Activated CD8-positive, alpha-beta memory T cell treated with anti-CD3 and anti-CD28 coated beads, Interleukin-2, amount 50 U/mL, for 24 hours (primary cell): ENCODE measurements around the gene MTG1.
"Not testable (repeated sequence)": the region's sequence is repeated elsewhere in the genome, so short reads cannot be mapped to it uniquely, and the experiment has no call there.

Experiments used
- DNase-seq: peaks from one replicate; pipeline ENCODE4 v3.0.0-alpha.2; 2020; ENCODE audit errors: extremely low read depth

The MTG1 gene

DNA sequence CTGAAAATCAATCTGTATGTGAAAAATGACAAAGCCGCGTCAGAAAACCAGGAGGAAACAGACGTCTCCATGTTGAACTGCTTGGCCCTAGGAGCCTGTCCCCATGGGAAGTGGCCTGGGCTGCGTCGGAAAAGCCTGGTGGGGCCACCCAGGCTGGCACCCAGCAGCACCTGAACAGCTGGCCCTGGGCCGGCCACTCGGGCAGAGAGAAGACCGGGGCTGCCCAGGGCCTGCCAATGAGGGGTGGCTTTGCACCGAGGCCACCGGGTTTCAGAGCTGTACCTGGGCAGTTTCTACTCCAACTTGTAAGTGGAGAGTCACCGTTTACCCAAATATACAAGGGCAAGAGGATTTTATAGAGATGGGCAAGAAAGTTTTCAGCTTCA, 35.0 kb upstream of the MTG1 start:
- DNase-seq: no peak

DNA sequence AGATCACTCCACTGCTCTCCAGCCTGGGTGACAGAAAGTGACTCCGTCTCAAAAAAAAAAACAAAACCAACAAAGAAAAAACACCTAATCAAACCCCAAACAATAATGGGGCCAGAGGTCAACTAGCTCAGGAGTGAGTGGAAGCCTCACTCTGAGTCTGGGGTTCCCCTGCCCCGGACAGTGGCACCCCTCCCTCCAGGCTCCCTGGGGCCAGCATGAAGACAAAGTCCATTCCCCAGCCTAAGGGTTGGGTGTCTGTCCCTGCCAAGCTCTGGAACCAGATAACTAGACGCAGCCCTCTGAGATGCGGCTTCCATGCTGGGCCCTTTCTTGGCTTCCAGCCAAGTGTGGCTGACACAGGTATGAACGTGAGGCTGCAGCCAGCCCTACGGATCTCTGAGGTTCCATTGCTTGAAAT, 34.4 kb upstream of the MTG1 start:
- no peak for DNase-seq

DNA sequence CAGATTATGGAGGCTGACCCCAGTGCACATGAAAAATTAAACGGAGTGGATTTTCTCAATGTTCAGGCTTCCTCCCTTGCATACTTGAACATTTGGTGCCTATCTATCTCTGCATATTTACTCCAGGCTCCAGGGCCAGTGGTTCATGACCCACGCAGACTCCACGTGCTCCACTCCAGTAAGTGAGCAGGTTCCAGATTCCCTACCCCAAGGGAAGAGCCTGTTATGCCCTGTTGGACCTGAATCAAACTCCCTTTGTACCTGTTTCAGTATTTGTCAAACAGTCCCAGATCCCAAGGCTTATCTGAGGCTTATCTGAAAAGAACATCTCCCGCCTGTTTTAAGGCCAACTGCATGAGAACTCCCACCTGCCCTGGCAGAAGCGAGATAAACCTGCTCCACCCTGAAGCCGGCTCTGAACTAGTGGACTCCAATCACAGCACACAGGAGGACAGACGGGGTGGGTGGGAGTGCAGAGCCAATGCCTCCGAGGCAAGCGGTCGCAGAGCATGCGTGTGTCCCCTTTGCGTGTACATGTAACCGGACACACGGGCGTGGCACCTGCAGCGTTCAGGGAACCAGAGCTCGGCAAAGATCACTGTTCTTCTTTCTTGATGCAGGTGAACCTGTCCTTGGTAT, 33.9 kb upstream of the MTG1 start:
- no peak for DNase-seq

DNA sequence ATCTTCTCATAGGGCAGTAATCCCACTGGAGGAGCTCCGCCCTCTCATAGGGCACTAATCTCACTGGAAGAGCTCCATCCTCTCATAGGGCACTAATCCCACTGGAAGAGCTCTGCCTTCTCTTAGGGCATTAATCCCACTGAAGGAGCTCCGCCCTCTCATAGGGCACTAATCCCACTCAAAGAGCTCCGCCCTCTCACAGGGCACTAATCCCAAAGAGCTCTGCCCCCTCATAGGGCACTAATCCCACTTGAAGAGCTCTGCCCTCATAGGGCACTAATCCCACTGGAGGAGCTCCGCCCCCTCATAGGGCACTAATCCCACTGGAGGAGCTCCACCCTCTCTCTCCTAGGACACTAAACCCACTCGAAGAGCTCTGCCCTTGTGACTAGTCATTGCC, 32.7 kb upstream of the MTG1 start:
- no peak for DNase-seq

DNA sequence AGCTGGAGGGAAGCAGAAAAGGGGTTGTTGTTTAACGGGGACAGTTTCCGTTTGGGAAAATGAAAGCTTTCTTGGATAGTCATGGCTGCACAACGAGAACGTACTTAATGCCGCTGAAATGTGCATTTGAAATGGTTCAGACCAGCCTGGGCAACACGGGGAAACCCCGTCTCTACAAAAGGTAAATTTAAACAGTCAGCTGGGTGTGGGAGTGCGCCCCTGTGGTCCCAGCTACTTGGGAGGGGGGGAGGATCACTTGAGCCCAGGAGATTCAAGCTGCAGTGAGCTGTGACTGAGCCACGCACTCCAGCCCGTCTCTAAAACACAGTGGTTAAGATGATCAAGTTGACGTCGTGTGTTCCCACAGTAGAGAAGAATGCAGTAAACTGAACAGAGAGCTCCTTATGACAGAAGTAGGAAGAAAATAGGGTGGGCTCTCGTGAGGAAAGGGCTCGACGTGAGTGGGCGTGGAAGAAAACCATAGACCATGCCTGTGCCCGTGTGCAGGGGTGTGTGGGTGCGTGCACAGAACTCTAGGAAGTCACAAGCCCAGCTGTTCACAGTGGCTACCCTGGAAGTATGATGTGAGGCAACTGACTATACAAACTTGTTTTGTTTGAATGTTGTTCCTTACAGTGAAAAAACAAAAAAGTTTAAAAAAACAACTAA, 32.0 kb upstream of the MTG1 start:
- no peak for DNase-seq

DNA sequence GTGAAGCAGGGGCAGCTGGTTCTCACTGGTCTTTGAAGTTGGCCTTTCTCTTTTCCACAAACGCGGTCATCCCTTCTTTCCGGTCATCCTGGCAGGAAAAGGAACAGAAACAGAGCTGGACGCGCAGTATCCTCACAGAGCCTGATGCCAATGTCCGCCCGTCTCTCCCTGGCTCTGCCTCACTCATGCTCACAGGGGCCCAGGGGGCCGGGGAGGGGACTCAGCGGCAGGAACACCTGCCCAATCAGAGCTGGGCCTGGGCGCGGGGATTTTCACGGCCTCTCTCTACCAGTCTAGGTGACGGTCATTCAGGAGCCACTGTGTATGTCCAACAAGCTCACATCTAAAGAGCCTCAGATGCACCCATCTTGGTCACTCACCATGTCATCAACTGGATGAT, 31.1 kb upstream of the MTG1 start:
- no peak for DNase-seq

DNA sequence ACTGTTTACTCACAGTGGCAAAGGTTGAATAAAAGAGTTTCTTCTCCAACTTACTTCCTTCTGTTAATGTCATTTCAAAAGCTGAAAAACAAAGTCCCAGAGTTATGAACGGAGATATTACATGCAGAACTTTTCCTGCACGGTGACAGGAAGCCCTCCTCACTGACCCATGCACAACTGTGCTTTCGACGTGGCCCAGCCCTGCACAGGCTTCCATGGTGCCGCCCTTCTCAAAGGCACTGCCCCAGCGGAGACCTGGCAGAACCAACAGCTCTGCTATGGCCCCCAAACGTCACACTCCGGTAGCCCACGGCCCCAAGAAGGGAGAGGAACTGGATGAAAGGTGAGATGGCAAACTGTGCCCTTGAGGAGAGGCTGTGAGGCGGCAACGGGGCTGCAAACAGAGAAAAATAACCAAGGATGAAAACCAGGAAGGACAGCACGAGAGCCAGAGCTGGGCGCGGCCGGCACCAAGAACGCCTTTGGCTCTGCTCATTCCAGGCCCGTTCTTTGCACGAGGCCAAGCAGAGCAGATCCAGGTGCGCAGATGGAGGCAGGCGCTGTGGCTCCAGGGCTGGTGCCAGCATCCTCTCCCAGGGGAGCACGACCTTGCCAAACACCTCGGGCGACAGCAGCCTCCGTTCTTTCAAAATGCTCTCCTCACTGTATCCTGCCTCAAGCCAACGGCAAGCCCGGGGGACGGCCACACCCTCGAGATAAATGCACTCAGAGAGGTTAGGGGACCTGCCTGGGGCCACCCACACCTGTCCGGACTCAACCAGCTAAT, 29.1 kb upstream of the MTG1 start:
- DNase-seq: no peak

DNA sequence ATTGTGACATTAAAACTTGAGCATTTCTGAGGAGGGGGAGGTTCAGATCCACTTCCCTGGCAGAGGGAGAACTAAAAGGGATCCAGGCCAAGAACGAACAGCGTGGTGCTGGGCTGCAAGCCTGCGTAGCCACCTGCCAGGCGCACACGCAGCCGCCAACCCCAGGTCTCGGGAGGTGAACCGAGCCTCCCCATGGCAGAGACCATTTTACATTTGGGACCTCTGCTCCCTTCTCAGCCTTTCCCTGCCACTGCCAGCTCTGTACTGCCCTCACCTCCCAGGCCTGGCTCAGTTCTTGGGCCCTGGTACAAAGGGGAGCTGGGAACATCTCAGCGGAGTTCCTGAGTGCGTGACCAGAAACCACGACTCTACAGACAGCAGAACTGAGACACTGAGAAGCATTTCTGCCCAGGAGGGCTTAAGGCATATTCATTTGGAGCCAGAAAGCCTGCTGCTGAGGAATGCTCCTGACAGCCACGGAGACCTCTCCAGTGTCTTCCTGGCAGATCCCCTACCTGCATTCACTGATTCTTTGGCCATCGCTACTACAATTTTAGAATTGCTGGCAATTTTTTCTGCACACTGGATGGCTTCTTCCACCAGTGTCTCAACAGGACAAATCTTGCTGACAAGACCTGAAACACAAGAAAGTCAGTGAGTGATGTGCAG, 28.4 kb upstream of the MTG1 start:
- DNase-seq: no peak

DNA sequence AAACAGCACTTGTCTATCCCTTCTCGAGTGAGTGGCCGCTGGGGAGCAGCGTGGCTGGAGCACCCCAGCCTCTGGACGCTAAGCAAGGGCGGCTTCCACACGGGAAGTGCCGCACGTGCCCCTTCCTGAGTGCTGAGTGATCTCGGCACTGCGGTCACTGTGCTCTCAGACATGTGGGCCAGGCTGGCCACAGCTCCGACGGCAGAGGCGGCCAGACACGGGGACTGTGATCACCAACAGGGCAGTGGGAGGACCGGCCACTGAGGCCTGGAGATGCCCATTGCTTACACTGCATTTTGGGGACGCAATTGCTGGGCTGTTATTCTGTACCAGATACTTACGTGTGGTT, 27.9 kb upstream of the MTG1 start:
- no peak for DNase-seq

DNA sequence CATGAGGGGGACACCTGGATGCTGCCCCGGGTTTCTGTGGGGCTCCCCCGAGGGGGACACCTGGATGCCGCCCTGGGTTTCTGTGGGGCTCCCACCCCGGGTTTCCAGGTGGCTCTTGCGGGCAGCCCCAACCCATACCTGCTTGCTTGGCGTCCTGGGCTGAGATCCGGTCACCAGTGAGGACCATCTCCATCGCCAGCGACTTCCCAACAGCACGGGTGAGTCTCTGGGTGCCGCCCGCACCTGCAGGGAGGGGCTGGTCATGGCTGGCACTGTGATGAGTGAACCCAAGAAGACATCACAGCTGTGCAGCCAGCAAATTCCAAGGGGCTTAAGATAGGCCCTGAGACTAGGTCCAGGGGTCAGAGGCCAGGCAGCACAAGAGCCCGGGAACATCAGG, 27.2 kb upstream of the MTG1 start:
- no peak for DNase-seq

DNA sequence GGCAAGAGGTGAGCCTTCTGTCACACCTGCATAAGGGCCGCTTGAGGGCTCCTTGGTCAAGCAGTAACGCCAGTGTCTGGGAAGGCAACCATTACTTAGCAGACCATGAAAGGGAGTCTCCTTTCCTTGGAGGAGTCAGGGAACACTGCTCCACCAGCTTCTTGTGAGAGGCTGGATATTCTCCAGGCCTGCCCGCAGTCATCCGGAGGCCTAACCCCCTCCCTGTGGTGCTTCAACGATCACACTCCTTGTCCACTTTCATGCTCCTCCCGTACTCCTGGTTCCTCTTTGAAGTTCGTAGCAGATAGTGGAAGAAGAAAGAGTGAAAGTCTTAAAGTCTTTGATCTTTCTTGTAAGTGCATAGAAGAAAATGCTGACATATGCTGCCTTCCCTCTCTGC, 26.5 kb upstream of the MTG1 start:
- DNase-seq: not testable (repeated sequence)

DNA sequence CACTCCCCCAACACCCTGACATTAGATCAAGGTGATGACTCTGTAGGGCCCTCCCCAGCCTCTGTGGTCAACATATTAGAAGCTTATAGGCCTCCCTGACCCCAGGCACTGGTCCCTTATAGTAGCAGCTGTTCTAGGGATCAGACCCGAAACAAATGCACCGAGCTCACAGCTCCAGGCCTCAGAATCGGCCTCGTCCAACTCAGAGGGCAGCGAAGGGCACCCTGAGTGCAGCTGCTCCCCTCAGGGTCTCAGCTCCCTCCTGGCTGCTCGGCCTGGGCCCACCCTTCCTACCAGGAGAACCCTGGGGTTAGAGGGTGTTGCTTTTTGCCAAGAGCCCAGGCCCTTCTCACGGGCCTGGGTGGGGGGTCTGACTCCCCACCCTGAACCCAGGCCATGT, 25.8 kb upstream of the MTG1 start:
- DNase-seq: no peak

DNA sequence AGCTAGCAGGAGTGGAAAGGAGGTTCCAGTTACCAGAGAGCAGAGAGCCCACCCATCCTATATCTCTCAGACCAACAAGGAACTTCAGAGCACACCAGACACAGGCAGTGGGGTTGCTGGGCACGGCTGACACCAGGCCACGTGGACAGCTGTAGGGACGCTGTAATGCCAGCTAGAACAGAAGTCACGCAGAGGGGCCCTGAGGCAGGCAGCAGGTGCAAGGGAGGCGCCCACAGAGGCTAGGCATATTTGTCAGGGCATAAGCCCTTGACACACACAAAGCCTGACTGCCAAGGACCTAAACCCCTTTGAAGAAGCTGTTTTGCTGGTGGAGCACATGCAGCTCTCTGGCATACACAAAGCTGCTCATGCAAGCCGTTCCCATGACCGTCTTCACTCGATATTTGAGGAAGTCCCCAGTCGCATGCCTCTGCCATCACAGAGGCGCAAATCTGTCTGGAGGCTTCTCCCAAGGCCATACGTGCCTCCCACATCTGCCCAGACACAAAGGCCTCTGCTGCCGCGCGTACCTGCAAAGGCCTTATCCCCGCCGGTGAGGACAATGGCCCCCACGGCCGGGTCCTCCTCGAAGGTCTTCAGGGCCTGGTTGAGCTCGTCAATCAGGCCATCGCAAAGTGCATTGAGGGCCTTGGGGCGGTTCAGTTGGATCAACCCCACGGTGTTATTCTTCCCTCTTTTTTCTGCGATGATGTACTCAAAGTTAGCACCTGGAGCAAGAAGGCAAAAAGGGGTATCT, 23.7 kb upstream of the MTG1 start:
- no peak for DNase-seq

DNA sequence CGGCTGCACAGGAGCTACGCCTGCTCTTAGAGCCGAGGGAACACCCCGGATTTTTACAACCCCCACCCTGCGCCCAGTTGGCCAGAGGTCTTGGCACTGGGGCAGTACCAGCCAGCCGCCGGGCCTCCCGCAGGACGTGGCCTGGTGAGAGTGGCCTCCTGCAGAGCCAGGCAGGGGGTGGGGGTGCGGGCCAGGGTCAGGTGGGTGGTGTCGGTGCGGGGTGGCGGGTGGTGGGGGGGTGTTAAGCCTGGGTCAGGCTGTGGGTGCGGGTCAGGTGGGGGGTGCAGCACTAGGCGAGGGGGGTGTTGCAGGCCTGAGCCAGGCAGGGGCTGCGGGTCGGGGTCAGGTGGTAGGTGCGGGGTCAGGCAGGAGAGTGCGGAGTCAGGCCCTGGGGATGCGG, 21.4 kb upstream of the MTG1 start:
- DNase-seq: no peak

DNA sequence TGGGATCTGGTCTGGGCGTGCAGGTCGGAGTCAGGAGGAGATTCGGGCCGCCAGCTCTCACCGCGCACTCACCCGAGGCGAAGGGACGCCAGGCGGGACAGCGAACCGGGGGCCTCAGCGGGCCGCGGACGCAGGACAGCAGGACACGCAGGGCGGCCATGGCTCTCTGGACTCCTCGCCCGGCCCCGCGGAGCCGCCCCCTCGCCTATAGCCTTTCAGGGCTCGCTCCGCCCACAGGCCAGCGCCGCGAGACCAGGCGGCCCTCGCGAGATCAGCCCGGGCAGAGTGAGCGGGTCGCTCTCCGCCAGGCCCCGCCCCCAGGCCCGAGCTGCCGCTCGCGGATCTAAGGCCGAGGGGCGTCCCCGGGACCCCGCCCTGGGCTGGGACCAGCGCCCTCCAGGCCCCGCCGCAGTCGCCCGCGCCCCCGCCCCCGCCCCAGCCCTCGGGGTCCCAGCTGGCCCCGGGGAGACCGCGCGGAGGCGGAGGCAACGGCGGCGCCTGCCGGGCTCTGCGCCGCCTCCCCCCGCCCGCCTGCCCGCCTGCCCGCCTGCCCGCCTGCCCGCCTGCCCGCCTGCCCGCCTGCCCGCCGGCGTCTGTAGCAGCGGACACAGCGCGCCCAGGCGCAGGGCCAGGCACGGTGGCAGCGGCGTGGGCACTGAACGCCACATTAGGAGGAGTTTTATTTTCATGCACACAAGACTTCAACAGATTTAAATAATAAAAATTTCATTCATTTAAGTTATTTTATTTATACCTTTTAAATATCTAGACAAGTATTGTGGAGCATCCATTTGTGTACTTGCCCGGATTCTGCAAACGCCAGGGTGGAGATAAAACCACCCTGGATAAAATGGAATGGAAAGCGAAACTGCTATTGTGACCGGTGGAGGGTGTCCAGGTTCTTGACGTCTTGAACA, 20.5 kb upstream of the MTG1 start, which contains the start of gene ECHS1:
TSS of gene ECHS1 (minus strand) at position 181 of the 917 bp plus-strand sequence. CDS start at position 160, 21 bp downstream.
- DNase-seq: peak; percentile 76

DNA sequence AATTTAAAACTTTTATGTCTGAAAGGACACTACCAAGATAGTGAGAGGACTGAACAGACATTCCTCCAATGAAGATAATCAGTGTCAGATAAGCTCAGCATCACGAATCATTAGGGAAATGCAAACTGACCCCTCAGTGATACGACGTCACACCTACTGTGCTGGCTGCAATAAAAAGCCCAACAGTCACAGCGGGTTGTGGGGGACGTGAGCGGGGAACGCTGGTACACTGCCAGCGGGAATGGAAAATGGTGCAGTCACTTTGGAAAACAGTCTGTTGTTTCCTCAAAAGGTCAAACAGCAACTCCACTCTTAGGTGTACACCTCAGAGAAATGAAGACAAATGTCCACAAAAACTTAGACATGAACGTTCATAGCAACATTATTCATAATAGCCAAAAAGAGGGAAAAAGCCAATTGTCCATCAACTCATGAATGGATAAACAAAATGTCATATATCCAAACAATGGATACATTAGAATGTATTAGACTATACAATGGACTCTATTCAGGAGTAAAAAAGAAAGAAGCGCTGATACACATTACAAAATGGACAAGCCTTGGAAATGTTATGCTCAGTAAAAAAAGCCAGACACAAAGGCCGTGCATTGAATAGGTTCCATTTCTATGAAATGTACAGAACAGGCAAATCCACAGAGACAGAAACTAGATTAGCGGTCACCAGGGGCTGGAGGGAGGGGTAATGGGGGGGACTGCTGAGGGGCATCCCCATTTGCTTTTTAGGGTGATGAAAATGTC, 18.4 kb upstream of the MTG1 start:
- no peak for DNase-seq

DNA sequence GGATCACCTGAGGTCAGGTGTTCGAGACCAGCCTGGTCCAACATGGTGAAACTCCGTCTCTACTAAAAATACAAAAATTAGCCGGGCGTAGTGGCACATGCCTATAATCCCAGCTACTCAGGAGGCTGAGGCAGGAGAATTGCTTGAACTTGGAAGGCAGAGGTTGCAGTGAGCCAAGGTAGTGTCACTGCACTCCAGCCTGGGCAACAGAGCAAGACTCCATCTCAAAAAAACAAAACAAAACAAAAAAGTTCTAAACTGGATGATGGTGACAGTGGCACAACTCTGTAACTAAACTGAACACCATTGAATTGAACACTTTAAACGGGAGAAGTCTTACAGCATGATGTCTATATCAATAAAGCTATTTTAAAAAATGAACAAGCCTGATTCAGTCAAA, 17.8 kb upstream of the MTG1 start:
- DNase-seq: not testable (repeated sequence)

DNA sequence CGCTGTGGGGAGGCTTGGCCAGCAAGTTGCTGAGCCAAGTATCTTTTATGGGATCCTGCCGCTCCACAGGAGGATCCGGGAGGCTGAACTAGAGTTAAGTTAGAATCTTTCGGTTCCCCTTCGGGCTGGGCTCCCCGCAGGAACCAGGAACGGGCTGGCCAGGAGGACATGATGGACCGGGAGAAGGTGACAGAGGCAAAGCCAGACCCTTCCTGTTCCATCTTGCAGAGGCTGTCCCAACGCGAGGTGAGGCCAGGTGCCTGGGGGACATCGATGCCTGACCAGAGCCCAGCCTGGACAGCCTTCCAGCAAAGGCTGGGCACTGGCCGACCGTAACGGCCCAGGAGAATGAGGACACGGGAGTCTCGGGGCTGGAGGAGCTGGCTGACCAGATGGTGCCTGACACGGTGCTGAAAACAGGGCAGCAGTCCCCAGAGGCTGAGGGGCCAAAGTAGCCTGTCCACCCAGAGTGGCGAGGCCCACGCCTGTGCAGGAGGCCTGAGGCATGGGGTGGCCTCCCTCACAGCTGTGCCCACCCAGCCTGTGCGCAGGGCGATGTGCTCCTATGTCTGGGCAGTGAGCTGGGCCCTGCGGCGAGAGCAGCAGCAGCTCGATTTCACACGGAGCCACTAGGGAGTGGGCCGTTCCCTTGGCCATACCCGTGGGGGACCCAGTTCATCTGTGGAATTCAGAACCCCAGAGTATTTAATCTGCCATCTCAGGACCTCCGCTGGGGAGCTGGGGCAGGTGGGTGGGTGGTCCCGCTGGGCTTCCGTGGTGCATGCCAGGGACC, 16.7 kb upstream of the MTG1 start:
- no peak for DNase-seq

DNA sequence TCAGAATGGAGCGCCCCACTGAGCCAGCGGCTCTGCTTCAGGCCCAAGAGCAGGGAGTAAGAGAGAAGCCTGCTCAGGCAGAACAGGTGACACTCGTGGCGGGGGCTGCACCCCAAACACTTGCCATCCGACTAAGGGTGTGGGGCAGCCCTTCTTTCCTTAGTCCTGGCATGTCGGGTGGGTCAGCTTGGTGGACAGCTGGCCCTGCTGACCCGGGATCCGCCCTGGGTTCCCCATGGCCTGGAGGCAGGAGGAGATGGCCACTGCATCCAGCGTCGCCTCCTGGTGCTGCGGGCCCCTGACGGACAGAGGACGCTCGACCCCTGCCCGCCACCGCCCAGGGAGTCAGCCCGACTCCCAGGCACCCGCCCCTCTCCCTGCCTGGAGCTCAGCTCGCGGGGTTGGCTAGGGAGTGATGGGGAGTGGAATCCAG, 16.1 kb upstream of the MTG1 start:
- DNase-seq: no peak
